Ectodermal cell (in vitro differentiated cells): Measurements from ENCODE around the gene TRPM3.
"Not testable (repeated sequence)": the region's sequence is repeated elsewhere in the genome, so short reads cannot be mapped to it uniquely, and the experiment has no call there.

Experiments used
- H3K27ac ChIP-seq: 2 replicates; pipeline ENCODE4 v1.7.0; 2013; ENCODE audit warnings: mild to moderate bottlenecking, low read depth, low read length; ENCODE audit not compliant: insufficient read depth, poor library complexity, severe bottlenecking
- H3K27me3 ChIP-seq: 2 replicates; pipeline ENCODE4 v1.7.0; 2013; ENCODE audit warnings: mild to moderate bottlenecking, low read length; ENCODE audit not compliant: insufficient read depth, control insufficient read depth, poor library complexity, severe bottlenecking
- H3K36me3 ChIP-seq: one replicate; pipeline ENCODE4 v1.7.0; 2013; ENCODE audit warnings: low read length; ENCODE audit not compliant: control insufficient read depth, insufficient read depth
- H3K4me1 ChIP-seq: one replicate; pipeline ENCODE4 v1.7.0; 2013; ENCODE audit warnings: low read length; ENCODE audit not compliant: control insufficient read depth, insufficient read depth
- H3K4me3 ChIP-seq: 2 replicates; pipeline ENCODE4 v1.7.0; 2013; ENCODE audit warnings: low read depth, low read length, control low read depth; ENCODE audit not compliant: insufficient read depth
- H3K9me3 ChIP-seq: 2 replicates; pipeline ENCODE4 v1.7.0; 2013; ENCODE audit warnings: mild to moderate bottlenecking, low read length, moderate library complexity; ENCODE audit not compliant: control insufficient read depth
- WGBS, 2 experiments: methylation state at CpG; one replicate each; pipeline ENCODE4 v1.1.7; 2013; ENCODE audit warnings: missing lambda C conversion rate in 2 of 2; 5-methylcytosine and 5-hydroxymethylcytosine counted together

TRPM3 gene

GRCh38 chr9:70677055-70677735 lies 444.2 kb downstream of the TRPM3 start:
- Histone ChIP-seq H3K27ac (no peak overlapping the region), H3K4me3 (no peak overlapping the region), H3K4me1 (no peaks in the 10 kb centered on the region), H3K27me3 (no peaks in the 10 kb centered on the region), H3K9me3 (no peaks in the 10 kb centered on the region), H3K36me3 (no peaks in the 10 kb centered on the region)
- 90 to 93% methylated on average over 5 of the region's 5 CpGs for WGBS, 2 experiments

DNA sequence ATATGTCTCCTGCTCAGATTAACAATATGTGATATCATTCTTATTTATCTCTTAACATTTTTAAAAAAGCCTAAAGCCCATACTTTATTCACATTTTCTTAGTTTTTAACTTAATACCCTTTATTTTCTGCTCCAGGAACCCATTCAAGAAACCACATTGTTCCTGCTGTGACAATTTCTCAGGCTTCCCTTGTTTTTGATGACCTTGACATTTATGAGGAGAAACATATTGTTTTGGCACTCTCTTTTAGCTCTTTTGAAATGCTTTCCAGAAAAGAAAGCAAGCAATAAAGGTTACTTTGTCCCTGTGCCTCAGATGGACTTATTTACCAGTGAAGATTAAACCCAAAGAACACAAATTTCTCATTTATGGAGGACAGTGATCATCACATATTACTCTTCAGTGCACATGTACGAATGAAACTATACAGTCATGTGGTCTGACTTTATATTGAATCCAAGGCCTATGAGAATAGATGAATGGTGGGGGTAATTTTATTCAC lies 445.5 kb downstream of the TRPM3 start:
- Histone ChIP-seq H3K4me1 (no peaks in the 10 kb centered on the region), H3K4me3 (no peak overlapping the region), H3K27ac (no peak overlapping the region), H3K36me3 (no peaks in the 10 kb centered on the region), H3K9me3 (no peaks in the 10 kb centered on the region), H3K27me3 (no peaks in the 10 kb centered on the region)
- WGBS, 2 experiments = 82% methylated on average over 1 of the region's 1 CpG; no CpG with 5 or more reads in 1 of the 2 experiments

DNA sequence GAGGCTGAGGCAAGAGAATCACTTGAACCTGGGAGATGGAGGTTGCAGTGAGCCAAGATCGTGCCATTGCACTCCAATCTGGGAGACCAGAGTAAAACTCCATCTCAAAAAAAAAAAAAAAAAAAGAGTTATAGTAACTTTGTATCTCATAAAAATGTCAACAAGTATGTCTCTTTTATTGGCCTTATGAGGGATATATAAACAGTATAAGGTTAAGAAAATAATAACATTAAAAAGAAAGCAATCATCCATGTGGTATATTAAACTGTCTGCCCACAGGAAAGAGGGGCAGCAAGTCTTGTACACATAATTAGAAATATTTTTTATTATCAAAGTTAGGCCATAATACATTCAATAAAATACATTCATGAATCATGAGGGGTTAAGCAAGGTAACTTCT lies 447.6 kb downstream of the TRPM3 start:
- 88% methylated on average over 1 of the region's 1 CpG; no CpG with 5 or more reads in 1 of the 2 experiments for WGBS, 2 experiments
- Histone ChIP-seq H3K9me3 (no peaks in the 10 kb centered on the region), H3K27ac (no peak overlapping the region)

DNA sequence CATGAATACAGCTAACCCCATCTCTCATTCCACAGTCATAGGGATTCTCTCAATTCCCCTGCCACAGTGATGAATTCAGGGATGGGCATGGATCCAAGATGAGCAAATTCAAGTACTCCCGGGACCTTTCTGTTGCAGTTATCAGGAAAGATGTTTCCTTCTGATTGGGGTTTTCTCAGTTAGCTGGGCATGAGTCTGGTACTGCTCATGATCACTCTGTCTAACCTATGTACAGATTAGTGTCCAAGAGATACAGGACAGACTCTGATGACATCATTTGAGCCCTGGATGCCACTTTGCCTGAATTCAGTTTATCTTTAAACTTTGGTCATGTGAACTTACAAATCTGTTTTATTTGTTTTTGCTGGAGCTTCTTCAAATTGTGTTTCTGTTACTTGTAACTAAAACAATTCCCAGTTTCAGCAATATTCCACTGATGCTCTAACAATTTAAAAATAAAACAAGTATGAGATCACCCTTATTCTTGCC lies 449.2 kb downstream of the TRPM3 start:
- WGBS, 2 experiments = 81 to 93% methylated on average over 1 of the region's 1 CpG
- no peaks in the 10 kb centered on the region for H3K4me1 ChIP-seq
- H3K9me3 ChIP-seq = no peaks in the 10 kb centered on the region
- H3K27ac ChIP-seq = no peak overlapping the region
- no peaks in the 10 kb centered on the region for H3K27me3 ChIP-seq
- no peaks in the 10 kb centered on the region for H3K36me3 ChIP-seq
- no peak overlapping the region for H3K4me3 ChIP-seq

More for the DNA sequence above, 447.6 kb downstream of the TRPM3 start:
- Histone ChIP-seq H3K4me3 (no peak overlapping the region), H3K27me3 (no peaks in the 10 kb centered on the region), H3K36me3 (no peaks in the 10 kb centered on the region), H3K4me1 (no peaks in the 10 kb centered on the region)

DNA sequence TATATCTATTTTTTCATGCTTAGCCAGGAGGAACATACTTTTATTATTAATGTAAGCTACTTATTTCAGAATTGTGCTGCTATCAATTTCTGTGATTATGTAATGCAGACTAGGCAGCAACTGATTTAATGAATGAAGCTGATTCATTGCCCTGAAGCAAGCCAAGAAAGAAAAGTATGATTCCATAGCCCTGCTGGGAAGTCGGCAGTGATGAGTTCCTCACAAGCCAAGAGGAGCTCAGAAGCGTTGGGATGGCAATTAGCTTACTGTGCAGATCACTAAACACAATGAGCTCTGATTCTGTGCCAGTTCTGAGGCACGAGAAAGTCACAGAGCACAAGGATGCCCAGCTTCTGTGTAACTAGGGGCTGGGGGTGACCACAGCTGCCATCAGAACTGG lies 452.7 kb downstream of the TRPM3 start:
- H3K4me3 ChIP-seq = no peak overlapping the region
- H3K36me3 ChIP-seq = no peaks in the 10 kb centered on the region
- no peaks in the 10 kb centered on the region for H3K4me1 ChIP-seq
- H3K27me3 ChIP-seq = no peaks in the 10 kb centered on the region
- H3K27ac ChIP-seq = no peak overlapping the region
- WGBS, 2 experiments = 95 to 96% methylated on average over 3 of the region's 3 CpGs
- no peaks in the 10 kb centered on the region for H3K9me3 ChIP-seq

DNA sequence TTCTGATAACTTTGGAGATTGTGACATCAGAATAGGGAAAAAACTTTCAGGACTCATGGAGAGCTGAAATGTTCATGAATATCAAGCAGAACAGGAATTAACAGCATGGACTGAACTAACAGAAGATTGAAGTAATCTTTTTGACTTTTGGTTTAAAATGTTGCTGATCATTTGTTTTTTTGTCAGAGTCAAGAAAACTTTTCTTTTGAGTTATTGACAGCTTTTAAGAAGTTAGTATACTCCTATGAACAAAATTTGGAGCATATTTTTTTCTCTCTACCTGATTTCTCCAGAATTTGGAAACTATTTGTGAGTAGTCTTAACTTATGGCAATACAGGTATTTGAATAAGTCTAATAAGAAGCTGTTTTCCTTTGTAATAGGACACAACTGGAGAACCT lies 462.7 kb downstream of the TRPM3 start:
- Histone ChIP-seq H3K9me3 (peaks cover 3% of the 10 kb centered on the region), H3K4me3 (no peak overlapping the region)

GRCh38 chr9:70656281-70656680 lies 465.1 kb downstream of the TRPM3 start:
- Histone ChIP-seq H3K4me3 (no peak overlapping the region), H3K4me1 (no peaks in the 10 kb centered on the region), H3K9me3 (peaks cover 3% of the 10 kb centered on the region), H3K27me3 (no peaks in the 10 kb centered on the region), H3K36me3 (no peaks in the 10 kb centered on the region), H3K27ac (no peak overlapping the region)
- 86% methylated on average over 1 of the region's 1 CpG; no CpG with 5 or more reads in 1 of the 2 experiments for WGBS, 2 experiments

More for the DNA sequence above, 462.7 kb downstream of the TRPM3 start:
- Histone ChIP-seq H3K36me3 (no peaks in the 10 kb centered on the region), H3K4me1 (no peaks in the 10 kb centered on the region), H3K27ac (no peak overlapping the region), H3K27me3 (no peaks in the 10 kb centered on the region)

DNA sequence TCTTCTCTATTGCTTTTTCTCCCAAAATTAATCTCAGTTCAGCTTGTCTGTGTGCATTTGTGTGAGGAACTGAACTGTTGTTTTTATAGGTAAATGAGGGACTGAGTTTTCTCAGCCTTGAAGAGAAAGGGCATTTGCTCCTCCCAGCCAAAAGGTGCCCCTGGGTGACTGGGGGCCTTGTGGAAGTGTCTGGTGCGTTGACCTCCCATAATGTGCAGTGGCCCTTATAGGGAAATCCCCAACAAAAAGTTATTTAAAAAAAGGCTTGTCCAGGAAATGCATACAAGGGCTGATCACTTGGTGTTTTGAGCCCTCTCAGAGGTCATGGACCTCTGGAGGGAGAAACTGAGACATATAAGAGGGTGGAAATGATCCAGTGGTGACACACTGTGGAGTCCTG lies 467.3 kb downstream of the TRPM3 start:
- Histone ChIP-seq H3K36me3 (no peaks in the 10 kb centered on the region), H3K9me3 (peaks cover 3% of the 10 kb centered on the region), H3K4me1 (no peaks in the 10 kb centered on the region), H3K27me3 (no peaks in the 10 kb centered on the region), H3K4me3 (no peak overlapping the region), H3K27ac (no peak overlapping the region)
- 100% methylated on average over 1 of the region's 1 CpG for WGBS, 2 experiments

- H3K36me3 ChIP-seq, H3K27ac ChIP-seq, H3K9me3 ChIP-seq, H3K27me3 ChIP-seq, H3K4me3 ChIP-seq: not testable (repeated sequence)
- peaks cover 15% of the 10 kb centered on the region for H3K4me1 ChIP-seq
These were observed 476.8 kb downstream of the TRPM3 start for GRCh38 chr9:70644627-70645026.

GRCh38 chr9:70642341-70642740 lies 479.1 kb downstream of the TRPM3 start:
- WGBS, 2 experiments = 94 to 96% methylated on average over 8 of the region's 8 CpGs
- H3K9me3 ChIP-seq = no peaks in the 10 kb centered on the region
- no peaks in the 10 kb centered on the region for H3K27me3 ChIP-seq
- no peaks in the 10 kb centered on the region for H3K36me3 ChIP-seq
- no peak overlapping the region for H3K27ac ChIP-seq
- no peak overlapping the region for H3K4me3 ChIP-seq
- H3K4me1 ChIP-seq = peaks cover 15% of the 10 kb centered on the region
